ENCODE data around the gene WDFY4. TPM values are rescaled to one million over a fixed set of nuclear protein-coding genes. Genes with fewer than 3 reads are reported as not detected.

The WDFY4 gene
- total and polyA plus RNA-seq, 9 of the 15 experiments (the other 6 are each of a cell fraction or from before 2014, with no cell fraction given) = 0.01 to 0.02 (median 0.01) TPM; not detected in 6

DNA sequence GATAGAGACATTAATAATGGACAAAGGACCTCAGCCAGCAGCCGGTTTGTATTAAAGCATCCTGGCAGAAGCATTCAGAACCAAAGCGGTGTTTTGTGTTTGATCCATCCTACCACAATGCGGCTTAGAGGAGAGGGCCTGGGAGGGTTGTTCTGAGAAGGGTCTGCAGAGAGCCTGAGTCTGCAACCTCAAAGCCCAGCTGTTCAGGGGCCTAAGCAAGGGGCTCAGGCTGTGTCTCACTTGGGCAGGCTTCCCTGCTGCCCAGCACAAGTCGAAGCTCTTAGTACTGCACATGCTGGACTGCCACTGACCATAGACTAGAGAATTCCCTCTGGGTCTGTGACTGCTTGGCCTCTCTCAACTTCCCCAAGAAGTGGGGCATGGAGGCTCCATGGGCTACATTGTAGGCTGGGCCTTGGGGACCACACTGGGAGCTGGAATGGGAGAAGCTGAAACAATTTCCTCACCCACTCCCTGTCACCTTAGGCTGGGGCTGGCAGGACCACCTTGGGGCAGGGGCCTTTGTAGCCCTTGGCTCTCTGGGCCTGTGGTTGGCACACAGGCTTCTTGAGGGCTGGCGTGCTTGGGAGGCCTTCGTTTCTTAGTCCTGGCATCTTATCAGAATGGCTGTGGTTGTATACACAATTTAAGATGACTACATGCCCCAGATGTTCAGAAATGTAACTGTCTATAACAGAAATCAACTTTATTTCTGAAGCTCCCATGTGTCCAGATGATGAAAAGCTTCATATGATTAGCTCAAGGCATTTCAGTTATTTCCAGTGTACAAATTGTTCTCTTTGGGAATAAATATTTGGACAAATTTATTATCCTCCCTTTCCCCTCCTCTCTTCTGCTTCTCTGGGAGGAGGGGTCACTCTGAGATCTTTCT is 210.5 kb downstream of the WDFY4 start:
- Histone ChIP-seq H3K9me3 (replicated peaks; ENCODE audit: control insufficient read depth, insufficient read depth, low read depth, low read length) (no peaks in the 10 kb centered on the region), H4K20me1 (replicated peaks; ENCODE audit: control insufficient read depth, insufficient read depth, low read length) (no peaks in the 10 kb centered on the region), H3K4me2 (ENCODE audit: insufficient read depth, low read length) (no peak overlapping the region), H3K79me2 (ENCODE audit: control insufficient read depth, insufficient read depth, low read length) (no peaks in the 10 kb centered on the region), H3K4me3 (no peak overlapping the region), H3K27me3 (ENCODE audit: control insufficient read depth in 2 of 2, insufficient read depth in 2 of 2, low read length in 2 of 2) (peaks cover 5 to 35% of the 10 kb centered on the region in 2 experiments; a peak in 4 of 5 replicates), H3K4me1 (replicated peaks in 1 of 2; ENCODE audit: control insufficient read depth in 2 of 2, insufficient read depth in 2 of 2, low read length in 2 of 2) (no peaks in the 10 kb centered on the region), H3K9ac (ENCODE audit: insufficient read depth in 1 of 2, low read depth in 2 of 2, low read length in 2 of 2) (no peak overlapping the region), H3K9me1 (ENCODE audit: control insufficient read depth, insufficient read depth, low read length) (no peaks in the 10 kb centered on the region), H3K36me3 (ENCODE audit: control insufficient read depth, insufficient read depth, low read length) (no peaks in the 10 kb centered on the region), H2AFZ (ENCODE audit: low read depth, low read length) (no peak overlapping the region), H3K27ac (ENCODE audit: extremely low read depth, low read depth, low read length) (no peak overlapping the region)
- CTCF ChIA-PET (ENCODE audit: low intra/inter-chr PET ratio) = no interaction called here
- ATAC-seq = no peak
- in situ Hi-C loops (cut with MboI) (no loop called here), intact Hi-C loops (cut with micrococcal nuclease) (no loop called here)
- BruUV-seq (replicated peaks) = no TSS peak
- WGBS (ENCODE audit: insufficient coverage, low coverage, missing lambda C conversion rate) = 0% methylated on average over 6 of the region's 6 CpGs
- no peak for DNase-seq (ENCODE audit: extremely low read depth in 1 of 4, low spot score in 3 of 4)
- POLR2A ChIA-PET = interaction anchor here (0.7 kb wide), 1 partner anchor 11 kb away, joined by 3 read pairs; no protein-coding TSS in a partner anchor
- no peak for FAIRE-seq
- TF ChIP-seq ESRRA (IDR thresholded peaks at IDR 0.05; ENCODE audit: borderline replicate concordance, low read depth) (no peak), ETS1 (conservative IDR thresholded peaks at IDR 0.05; ENCODE audit: control insufficient read depth, low read depth, low read length) (no peak), PREB (CRISPR knock-in tag; IDR thresholded peaks at IDR 0.05) (no peak), PRMT5 (CRISPR knock-in tag; IDR thresholded peaks at IDR 0.05) (no peak), ERF (CRISPR knock-in tag; IDR thresholded peaks at IDR 0.05) (no peak), MYNN (IDR thresholded peaks at IDR 0.05) (no peak), MYNN (CRISPR knock-in tag; IDR thresholded peaks at IDR 0.05) (no peak), VEZF1 (CRISPR knock-in tag; IDR thresholded peaks at IDR 0.05) (no peak)
- TF ChIP-seq, protein P1, sequence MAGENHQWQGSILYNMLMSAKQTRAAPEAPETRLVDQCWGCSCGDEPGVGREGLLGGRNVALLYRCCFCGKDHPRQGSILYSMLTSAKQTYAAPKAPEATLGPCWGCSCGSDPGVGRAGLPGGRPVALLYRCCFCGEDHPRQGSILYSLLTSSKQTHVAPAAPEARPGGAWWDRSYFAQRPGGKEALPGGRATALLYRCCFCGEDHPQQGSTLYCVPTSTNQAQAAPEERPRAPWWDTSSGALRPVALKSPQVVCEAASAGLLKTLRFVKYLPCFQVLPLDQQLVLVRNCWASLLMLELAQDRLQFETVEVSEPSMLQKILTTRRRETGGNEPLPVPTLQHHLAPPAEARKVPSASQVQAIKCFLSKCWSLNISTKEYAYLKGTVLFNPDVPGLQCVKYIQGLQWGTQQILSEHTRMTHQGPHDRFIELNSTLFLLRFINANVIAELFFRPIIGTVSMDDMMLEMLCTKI (IDR thresholded peaks at IDR 0.05; ENCODE audit: partially characterized antibody) = no peak
- TF ChIP-seq, protein P2, sequence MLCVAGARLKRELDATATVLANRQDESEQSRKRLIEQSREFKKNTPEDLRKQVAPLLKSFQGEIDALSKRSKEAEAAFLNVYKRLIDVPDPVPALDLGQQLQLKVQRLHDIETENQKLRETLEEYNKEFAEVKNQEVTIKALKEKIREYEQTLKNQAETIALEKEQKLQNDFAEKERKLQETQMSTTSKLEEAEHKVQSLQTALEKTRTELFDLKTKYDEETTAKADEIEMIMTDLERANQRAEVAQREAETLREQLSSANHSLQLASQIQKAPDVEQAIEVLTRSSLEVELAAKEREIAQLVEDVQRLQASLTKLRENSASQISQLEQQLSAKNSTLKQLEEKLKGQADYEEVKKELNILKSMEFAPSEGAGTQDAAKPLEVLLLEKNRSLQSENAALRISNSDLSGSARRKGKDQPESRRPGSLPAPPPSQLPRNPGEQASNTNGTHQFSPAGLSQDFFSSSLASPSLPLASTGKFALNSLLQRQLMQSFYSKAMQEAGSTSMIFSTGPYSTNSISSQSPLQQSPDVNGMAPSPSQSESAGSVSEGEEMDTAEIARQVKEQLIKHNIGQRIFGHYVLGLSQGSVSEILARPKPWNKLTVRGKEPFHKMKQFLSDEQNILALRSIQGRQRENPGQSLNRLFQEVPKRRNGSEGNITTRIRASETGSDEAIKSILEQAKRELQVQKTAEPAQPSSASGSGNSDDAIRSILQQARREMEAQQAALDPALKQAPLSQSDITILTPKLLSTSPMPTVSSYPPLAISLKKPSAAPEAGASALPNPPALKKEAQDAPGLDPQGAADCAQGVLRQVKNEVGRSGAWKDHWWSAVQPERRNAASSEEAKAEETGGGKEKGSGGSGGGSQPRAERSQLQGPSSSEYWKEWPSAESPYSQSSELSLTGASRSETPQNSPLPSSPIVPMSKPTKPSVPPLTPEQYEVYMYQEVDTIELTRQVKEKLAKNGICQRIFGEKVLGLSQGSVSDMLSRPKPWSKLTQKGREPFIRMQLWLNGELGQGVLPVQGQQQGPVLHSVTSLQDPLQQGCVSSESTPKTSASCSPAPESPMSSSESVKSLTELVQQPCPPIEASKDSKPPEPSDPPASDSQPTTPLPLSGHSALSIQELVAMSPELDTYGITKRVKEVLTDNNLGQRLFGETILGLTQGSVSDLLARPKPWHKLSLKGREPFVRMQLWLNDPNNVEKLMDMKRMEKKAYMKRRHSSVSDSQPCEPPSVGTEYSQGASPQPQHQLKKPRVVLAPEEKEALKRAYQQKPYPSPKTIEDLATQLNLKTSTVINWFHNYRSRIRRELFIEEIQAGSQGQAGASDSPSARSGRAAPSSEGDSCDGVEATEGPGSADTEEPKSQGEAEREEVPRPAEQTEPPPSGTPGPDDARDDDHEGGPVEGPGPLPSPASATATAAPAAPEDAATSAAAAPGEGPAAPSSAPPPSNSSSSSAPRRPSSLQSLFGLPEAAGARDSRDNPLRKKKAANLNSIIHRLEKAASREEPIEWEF (CRISPR knock-in tag; IDR thresholded peaks at IDR 0.05) = no peak
